Karpas-422 (cell line): ENCODE data around the gene ZSCAN26. TPM values are rescaled to one million over a fixed set of nuclear protein-coding genes. Genes with fewer than 3 reads are reported as not detected.
"Not testable (repeated sequence)": the region's sequence is repeated elsewhere in the genome, so short reads cannot be mapped to it uniquely, and the experiment has no call there.

Experiments
- DNase-seq: peaks from one replicate; pipeline ENCODE4 v3.0.0-alpha.2; 2015
- H2AFZ ChIP-seq: fragments of 200-600 bp; sonication (generic); 2 replicates; pipeline ENCODE4 v1.6.1; 2014; ENCODE audit warnings: antibody characterized with exemption, low read length, mixed read lengths
- H3K27ac ChIP-seq: fragments of 200-600 bp; sonication (generic); 2 replicates; pipeline ENCODE4 v1.5.1; 2014; ENCODE audit warnings: mild to moderate bottlenecking, low read length, moderate library complexity
- H3K27me3 ChIP-seq: fragments of 200-600 bp; sonication (generic); 2 replicates; pipeline ENCODE4 v1.6.1; 2014; ENCODE audit warnings: low read length, mixed read lengths
- H3K36me3 ChIP-seq: fragments of 200-600 bp; sonication (generic); 2 replicates; pipeline ENCODE4 v1.6.1; 2014; ENCODE audit warnings: low read length, mixed read lengths; ENCODE audit not compliant: insufficient read depth
- H3K4me1 ChIP-seq: fragments of 200-600 bp; sonication (generic); 2 replicates; pipeline ENCODE4 v1.6.1; 2014; ENCODE audit warnings: mild to moderate bottlenecking, low read length, mixed read lengths
- H3K4me2 ChIP-seq: fragments of 200-600 bp; sonication (generic); 2 replicates; pipeline ENCODE4 v1.6.1; 2014; ENCODE audit warnings: low read length, low read depth, mild to moderate bottlenecking; ENCODE audit not compliant: poor library complexity, severe bottlenecking
- H3K4me3 ChIP-seq: fragments of 200-600 bp; sonication (generic); 2 replicates; pipeline ENCODE4 v1.5.1; 2014; ENCODE audit warnings: mild to moderate bottlenecking, antibody characterized with exemption, low read length, mixed read lengths
- H3K79me2 ChIP-seq: fragments of 200-600 bp; sonication (generic); 2 replicates; pipeline ENCODE4 v1.6.1; 2014; ENCODE audit warnings: mild to moderate bottlenecking, low read length, mixed read lengths
- H3K9ac ChIP-seq: fragments of 200-600 bp; sonication (generic); 2 replicates; pipeline ENCODE4 v1.6.0; 2014; ENCODE audit warnings: low read length
- H3K9me2 ChIP-seq: fragments of 200-600 bp; sonication (generic), shearing (Covaris generic); replicated peaks from 2 replicates; pipeline ENCODE4 v1.6.0; 2014; ENCODE audit warnings: mild to moderate bottlenecking, low read length, moderate library complexity; ENCODE audit not compliant: insufficient read depth
- H3K9me3 ChIP-seq: fragments of 300-700, 200-600 bp; sonication (generic); 2 replicates; pipeline ENCODE4 v1.6.1; 2014; ENCODE audit warnings: low read length, mixed read lengths
- H4K20me1 ChIP-seq: fragments of 200-600 bp; sonication (generic); 2 replicates; pipeline ENCODE4 v1.6.1; 2014; ENCODE audit warnings: mild to moderate bottlenecking, antibody characterized with exemption, low read length, low read depth; ENCODE audit not compliant: insufficient read depth
- total RNA-seq: library from RNA; depleted of rRNA; stranded (reverse); fragments of >200 nt; shearing (Covaris generic); gene quantifications from 2 replicates; pipeline ENCODE4 v1.2.3, GENCODE V29; 2014; ENCODE audit warnings: low replicate concordance

Gene ZSCAN26
- total RNA-seq, 1 experiment from 2014 or later, result 19.2 TPM

- Histone ChIP-seq H2AFZ (no peak overlapping the region), H3K27ac (no peak overlapping the region), H3K9ac (peak overlapping the region; percentile 83), H3K27me3 (no peaks in the 10 kb centered on the region), H3K4me1 (peaks cover 27% of the 10 kb centered on the region), H4K20me1 (no peaks in the 10 kb centered on the region), H3K79me2 (peaks cover 24% of the 10 kb centered on the region), H3K4me2 (peak overlapping the region; percentile 92), H3K4me3 (peak overlapping the region; percentile 95), H3K9me2 (no peaks in the 10 kb centered on the region), H3K9me3 (no peaks in the 10 kb centered on the region), H3K36me3 (peaks cover 36% of the 10 kb centered on the region)
- DNase-seq, result peak; percentile 50
Measured at GRCh38 chr6:28282926-28283325, 16.0 kb downstream of the ZSCAN26 start.

DNA sequence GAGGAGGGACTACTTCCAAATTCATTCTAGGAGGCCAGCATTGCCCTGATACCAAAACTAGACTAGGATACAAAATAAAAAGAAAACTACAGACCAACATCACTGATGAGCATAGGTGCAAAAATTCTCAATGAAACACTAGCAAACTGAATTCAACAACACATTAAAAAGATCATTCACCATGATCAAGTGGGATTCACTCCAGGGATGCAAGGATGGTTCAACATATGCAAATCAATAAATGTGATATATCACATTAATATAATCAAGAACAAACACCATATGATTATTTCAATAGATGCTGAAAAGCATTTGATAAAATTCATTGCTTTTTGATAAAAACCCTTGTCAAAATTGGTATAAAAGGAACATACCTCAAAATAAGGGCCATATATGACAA, 24.6 kb downstream of the ZSCAN26 start:
- Histone ChIP-seq H3K79me2 (no peaks in the 10 kb centered on the region), H3K27me3 (no peaks in the 10 kb centered on the region), H3K36me3 (peaks cover 25% of the 10 kb centered on the region), H3K4me2 (no peak overlapping the region), H3K27ac (no peak overlapping the region), H3K4me1 (no peaks in the 10 kb centered on the region), H3K9ac (no peak overlapping the region), H3K4me3 (no peak overlapping the region), H3K9me2 (no peaks in the 10 kb centered on the region), H4K20me1 (no peaks in the 10 kb centered on the region), H3K9me3 (no peaks in the 10 kb centered on the region), H2AFZ (no peak overlapping the region)
- no peak for DNase-seq

GRCh38 chr6:28295326-28295725, 28.4 kb downstream of the ZSCAN26 start:
- no peak overlapping the region for H3K27ac ChIP-seq
- H3K9me3 ChIP-seq, result no peaks in the 10 kb centered on the region
- H3K9me2 ChIP-seq, result no peaks in the 10 kb centered on the region
- H3K4me1 ChIP-seq, result no peaks in the 10 kb centered on the region
- H2AFZ ChIP-seq, result no peak overlapping the region
- H4K20me1 ChIP-seq, result no peaks in the 10 kb centered on the region
- no peaks in the 10 kb centered on the region for H3K79me2 ChIP-seq
- H3K36me3 ChIP-seq, result peaks cover 9% of the 10 kb centered on the region
- H3K4me2 ChIP-seq, result no peak overlapping the region
- no peak for DNase-seq
- H3K9ac ChIP-seq, result no peak overlapping the region
- H3K27me3 ChIP-seq, result no peaks in the 10 kb centered on the region
- no peak overlapping the region for H3K4me3 ChIP-seq

DNA sequence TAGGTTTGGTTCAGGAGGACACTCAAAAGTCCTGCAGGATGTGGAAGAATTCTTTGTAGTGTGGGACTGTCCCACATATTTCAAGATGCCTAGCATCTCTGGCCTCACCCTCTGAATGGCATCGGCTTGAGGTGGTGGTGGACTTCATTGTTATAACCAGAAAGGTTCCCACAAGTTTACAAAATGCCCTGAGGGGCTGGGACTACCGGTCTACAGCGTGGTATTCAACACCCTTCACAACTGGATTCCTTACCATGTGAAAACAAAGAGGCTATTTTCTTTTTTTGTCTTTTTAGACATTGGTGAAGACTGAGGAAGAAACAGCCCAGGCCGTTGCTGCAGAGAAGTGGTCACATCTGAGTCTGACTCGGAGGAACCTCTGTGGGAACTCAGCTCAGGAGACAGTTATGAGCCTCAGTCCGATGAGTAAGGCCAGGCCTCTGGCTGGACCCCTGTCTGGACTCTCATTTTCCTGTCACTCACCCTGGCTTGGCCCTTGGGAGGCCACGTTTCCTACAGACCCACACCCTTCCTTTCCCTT, 29.6 kb downstream of the ZSCAN26 start:
- H3K4me3 ChIP-seq, result no peak overlapping the region
- DNase-seq, result no peak
- H3K9me2 ChIP-seq, result no peaks in the 10 kb centered on the region
- no peaks in the 10 kb centered on the region for H4K20me1 ChIP-seq
- peaks cover 9% of the 10 kb centered on the region for H3K36me3 ChIP-seq
- H2AFZ ChIP-seq, result no peak overlapping the region
- H3K4me1 ChIP-seq, result no peaks in the 10 kb centered on the region
- H3K27ac ChIP-seq, result no peak overlapping the region
- H3K9ac ChIP-seq, result no peak overlapping the region
- H3K4me2 ChIP-seq, result no peak overlapping the region
- no peaks in the 10 kb centered on the region for H3K9me3 ChIP-seq
- no peaks in the 10 kb centered on the region for H3K27me3 ChIP-seq
- no peaks in the 10 kb centered on the region for H3K79me2 ChIP-seq

DNA sequence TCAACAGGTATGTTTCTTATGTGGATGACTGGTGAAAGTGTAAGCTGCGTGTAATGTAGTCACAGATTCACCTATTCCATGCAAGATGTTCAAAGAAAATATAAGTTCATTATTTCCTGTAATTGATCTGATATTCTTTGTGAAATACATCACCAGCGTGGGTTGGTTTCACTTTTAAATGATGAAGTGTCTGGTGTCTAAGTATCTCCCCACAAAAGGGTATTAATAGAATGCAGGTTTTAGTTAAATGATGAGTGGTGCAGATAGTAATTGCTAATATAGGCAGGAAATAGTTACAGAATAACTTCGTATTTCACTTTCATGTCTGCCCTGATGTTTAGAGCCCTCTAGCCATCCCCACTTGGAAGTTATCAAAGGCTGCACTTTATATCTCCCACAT, 36.6 kb downstream of the ZSCAN26 start:
- H3K36me3 ChIP-seq, result no peaks in the 10 kb centered on the region
- H3K9me3 ChIP-seq, result no peaks in the 10 kb centered on the region
- no peaks in the 10 kb centered on the region for H3K27me3 ChIP-seq
- no peak overlapping the region for H3K9ac ChIP-seq
- H3K27ac ChIP-seq, result no peak overlapping the region
- no peak overlapping the region for H3K4me3 ChIP-seq
- peaks cover 3% of the 10 kb centered on the region; the same call in 1 of the 2 replicates for H3K4me1 ChIP-seq
- H4K20me1 ChIP-seq, result no peaks in the 10 kb centered on the region
- no peaks in the 10 kb centered on the region for H3K9me2 ChIP-seq
- no peak for DNase-seq
- no peaks in the 10 kb centered on the region for H3K79me2 ChIP-seq
- no peak overlapping the region for H3K4me2 ChIP-seq
- H2AFZ ChIP-seq, result no peak overlapping the region

DNA sequence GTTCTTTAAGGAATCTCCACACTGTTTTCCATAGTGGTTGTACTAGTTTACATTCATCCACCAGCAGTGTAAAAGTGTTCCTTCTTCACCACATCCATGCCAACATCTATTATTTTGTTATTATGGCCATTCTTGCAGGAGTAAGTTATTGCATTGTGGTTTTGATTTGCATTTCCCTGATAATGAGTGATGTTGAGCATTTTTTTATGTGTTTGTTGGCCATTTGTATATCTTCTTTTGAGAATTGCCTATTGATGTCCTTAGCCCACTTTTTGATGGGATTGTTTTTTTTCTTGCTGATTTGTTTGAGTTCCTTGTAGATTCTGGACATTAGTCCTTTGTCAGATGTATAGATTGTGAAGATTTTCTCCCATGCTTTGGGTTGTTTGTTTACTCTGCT, 39.4 kb downstream of the ZSCAN26 start:
- DNase-seq, H3K9ac ChIP-seq, H3K4me3 ChIP-seq, H3K9me2 ChIP-seq, H4K20me1 ChIP-seq, H3K9me3 ChIP-seq, H3K4me2 ChIP-seq, H3K36me3 ChIP-seq, H2AFZ ChIP-seq, H3K27me3 ChIP-seq, H3K4me1 ChIP-seq, H3K79me2 ChIP-seq, H3K27ac ChIP-seq: not testable (repeated sequence)

GRCh38 chr6:28311139-28311823, 44.3 kb downstream of the ZSCAN26 start:
- H3K27ac ChIP-seq, result no peak overlapping the region
- no peak for DNase-seq
- no peaks in the 10 kb centered on the region for H3K27me3 ChIP-seq
- H3K4me3 ChIP-seq, result no peak overlapping the region
- no peaks in the 10 kb centered on the region for H4K20me1 ChIP-seq
- no peaks in the 10 kb centered on the region for H3K79me2 ChIP-seq
- H3K36me3 ChIP-seq, result no peaks in the 10 kb centered on the region
- H2AFZ ChIP-seq, result no peak overlapping the region
- H3K9me2 ChIP-seq, result no peaks in the 10 kb centered on the region
- no peak overlapping the region for H3K4me2 ChIP-seq
- H3K9me3 ChIP-seq, result no peaks in the 10 kb centered on the region
- H3K4me1 ChIP-seq, result peaks cover 7% of the 10 kb centered on the region
- H3K9ac ChIP-seq, result no peak overlapping the region

DNA sequence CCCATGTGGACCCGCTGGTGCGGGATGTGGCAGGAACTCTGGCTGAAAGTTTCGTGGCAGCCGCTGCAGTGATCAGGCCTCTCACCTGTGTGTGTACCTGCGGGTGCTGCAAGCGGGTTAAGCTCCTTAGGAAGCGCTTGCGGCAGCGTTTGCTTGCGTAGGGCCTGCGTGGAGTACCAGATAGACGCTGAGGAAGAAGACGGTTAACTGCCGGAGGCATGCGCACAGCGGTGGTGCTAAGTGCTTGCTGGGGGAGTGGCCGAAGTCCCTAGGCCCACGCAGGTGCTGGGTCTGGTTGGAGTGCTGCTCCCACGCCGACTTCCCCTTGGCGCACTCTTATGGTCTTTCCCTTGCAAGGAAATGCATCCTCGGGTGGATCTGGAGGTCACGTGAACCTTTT, 46.0 kb downstream of the ZSCAN26 start:
- H3K9me3 ChIP-seq, result no peaks in the 10 kb centered on the region
- no peaks in the 10 kb centered on the region for H3K27me3 ChIP-seq
- H3K79me2 ChIP-seq, result no peaks in the 10 kb centered on the region
- no peaks in the 10 kb centered on the region for H3K9me2 ChIP-seq
- no peak overlapping the region for H3K4me2 ChIP-seq
- H3K9ac ChIP-seq, result no peak overlapping the region
- no peak overlapping the region for H2AFZ ChIP-seq
- peaks cover 7% of the 10 kb centered on the region for H3K4me1 ChIP-seq
- no peaks in the 10 kb centered on the region for H4K20me1 ChIP-seq
- no peak overlapping the region for H3K27ac ChIP-seq
- no peaks in the 10 kb centered on the region for H3K36me3 ChIP-seq
- H3K4me3 ChIP-seq, result no peak overlapping the region
- DNase-seq, result no peak
